K562 (cell line): Measurements from ENCODE around the gene ADAM15. TPM values are rescaled to one million over a fixed set of nuclear protein-coding genes. Genes with fewer than 3 reads are reported as not detected.

Experiments used
- CBFA2T3 ChIP-seq: fragments of 450-650 bp; IDR thresholded peaks from 2 replicates; pipeline ENCODE4 v1.6.1; 2017
- CCAR2 ChIP-seq: fragments of 200-400 bp; formaldehyde crosslinking; IDR thresholded peaks from 2 replicates; pipeline ENCODE4 v1.6.1; 2017; ENCODE audit warnings: mild to moderate bottlenecking, low read depth, low read length
- DDX20 ChIP-seq: fragments of 450-650 bp; IDR thresholded peaks from 2 replicates; pipeline ENCODE4 v1.6.1; 2016; ENCODE audit warnings: missing genetic modification characterization, low read depth, mild to moderate bottlenecking, missing compliant biosample characterization, moderate library complexity
- FOXK2 ChIP-seq, 2 experiments: fragments of 450-650 bp; IDR thresholded peaks in 1 of 2; conservative IDR thresholded peaks in 1 of 2; 2 replicates each; pipeline ENCODE4 v1.6.1; 2016; ENCODE audit warnings: low read depth in 2 of 2, mild to moderate bottlenecking in 1 of 2
- HDAC1 ChIP-seq, 2 experiments: fragments of 450-650 bp; IDR thresholded peaks; 2 replicates each; pipeline ENCODE4 v1.6.1; 2016 to 2017; ENCODE audit warnings: inconsistent platforms in 1 of 2, mild to moderate bottlenecking in 1 of 2, moderate library complexity in 1 of 2
- HDGF ChIP-seq: fragments of 450-650 bp; IDR thresholded peaks from 2 replicates; pipeline ENCODE4 v1.6.1; 2016
- HMG20B ChIP-seq: fragments of 250-450 bp; sonication (Bioruptor Pico); IDR thresholded peaks from 2 replicates; pipeline ENCODE4 v1.5.0; 2021; ENCODE audit warnings: mild to moderate bottlenecking
- HNRNPLL ChIP-seq: fragments of 200-400 bp; formaldehyde crosslinking; IDR thresholded peaks from 2 replicates; pipeline ENCODE4 v1.6.1; 2017; ENCODE audit warnings: low read length, low read depth, mild to moderate bottlenecking; ENCODE audit not compliant: poor library complexity, severe bottlenecking
- MTA3 ChIP-seq: fragments of 450-650 bp; formaldehyde crosslinking; IDR thresholded peaks from 2 replicates; pipeline ENCODE4 v1.6.1; 2017; ENCODE audit warnings: mild to moderate bottlenecking, borderline replicate concordance
- POLR2A ChIP-seq: fragments of 450-650 bp; conservative IDR thresholded peaks from 2 replicates; pipeline ENCODE4 v1.6.1; 2016
- RAD21 ChIP-seq, 2 experiments: fragments of 250-450 bp in 1 of 2; fragments of 450-650 bp in 1 of 2; sonication (Bioruptor Pico) in 1 of 2; formaldehyde crosslinking in 1 of 2; IDR thresholded peaks in 1 of 2; conservative IDR thresholded peaks in 1 of 2; 2 replicates each; pipeline versions ENCODE4 v1.4.0 to v1.8.0; 2020 to 2022; ENCODE audit warnings: mild to moderate bottlenecking in 2 of 2, moderate library complexity in 1 of 2
- SIN3A ChIP-seq, 2 experiments: fragments of 150-350 bp in 1 of 2; IDR thresholded peaks; 2 replicates each; pipeline ENCODE4 v1.6.1; 2011 to 2016; ENCODE audit warnings: borderline replicate concordance in 2 of 2, low read depth in 2 of 2, low read length in 2 of 2, mild to moderate bottlenecking in 2 of 2, moderate library complexity in 2 of 2; ENCODE audit not compliant: control insufficient read depth in 1 of 2
- SNIP1 ChIP-seq: fragments of 450-650 bp; IDR thresholded peaks from 2 replicates; pipeline ENCODE4 v1.7.1; 2017; ENCODE audit warnings: low read depth, mild to moderate bottlenecking
- TAF15 ChIP-seq: fragments of 200-400 bp; formaldehyde crosslinking; IDR thresholded peaks from 2 replicates; pipeline ENCODE4 v1.6.1; 2017; ENCODE audit warnings: mild to moderate bottlenecking, low read depth, low read length, moderate library complexity
- TAF9B ChIP-seq: fragments of 450-650 bp; IDR thresholded peaks from 2 replicates; pipeline ENCODE4 v1.6.1; 2018; ENCODE audit warnings: mild to moderate bottlenecking; ENCODE audit not compliant: partially characterized antibody
- ZC3H11A ChIP-seq: IDR thresholded peaks from 2 replicates; pipeline ENCODE4 v1.6.1; 2012; ENCODE audit warnings: low read depth, low read length, improper control_type of control experiment
- ZNF197 ChIP-seq: fragments of 200-800 bp; sonication (Bioruptor generic); IDR thresholded peaks from 2 replicates; pipeline ENCODE4 v1.6.1; 2016; ENCODE audit warnings: low read depth, missing genetic modification characterization, missing compliant biosample characterization
- ZNF24 ChIP-seq: fragments of 450-650 bp; IDR thresholded peaks from 2 replicates; pipeline ENCODE4 v1.6.1; 2016
- ZNF668 ChIP-seq: fragments of 250-450 bp; sonication (Bioruptor Pico); IDR thresholded peaks from 2 replicates; pipeline ENCODE4 v1.8.0; 2022; ENCODE audit warnings: mild to moderate bottlenecking, inconsistent platforms
- polyA plus RNA-seq, 8 experiments: library from polyadenylated mRNA; depleted of rRNA in 4 of 8; stranded (reverse) in 5 of 8; unstranded in 3 of 8; fragments of >200 nt; fragmentation: Nextera tagmentation in 2 of 8; fragmentation: Illumina TruSeq in 1 of 8; extraction: Ambion mirVana in 2 of 8; extraction: Trizol in 1 of 8; gene quantifications; 2 replicates each; pipeline versions ENCODE4 v1.2.1 to v1.2.3, GENCODE V29; 2011 to 2014; ENCODE audit warnings: inconsistent platforms in 1 of 8, missing spikeins in 1 of 8
- total RNA-seq, 7 experiments: library from RNA; depleted of rRNA in 6 of 7; stranded (reverse); fragments of >200 nt in 6 of 7; fragmentation: Illumina TruSeq in 2 of 7; extraction: Trizol in 2 of 7; gene quantifications; 2 replicates each; pipeline versions ENCODE4 v1.2.1 to v1.2.3, GENCODE V29; 2011 to 2021; ENCODE audit warnings: low replicate concordance in 1 of 7
- TF ChIP-seq, protein P1 (sequence below): sonication (generic); formaldehyde crosslinking; IDR thresholded peaks from 2 replicates; pipeline ENCODE4 v1.8.0; 2022; ENCODE audit warnings: missing genetic modification reagents, mild to moderate bottlenecking, moderate library complexity, borderline replicate concordance
- TF ChIP-seq, protein P2 (sequence below): sonication (generic); formaldehyde crosslinking; IDR thresholded peaks from 2 replicates; pipeline ENCODE4 v1.8.0; 2023; ENCODE audit warnings: missing genetic modification reagents, mild to moderate bottlenecking, borderline replicate concordance

ADAM15 gene
- total and polyA plus RNA-seq, 9 of the 15 experiments (the other 6 are each of a cell fraction or from before 2014, with no cell fraction given), result 0.69 to 72.3 (median 32.8) TPM

DNA sequence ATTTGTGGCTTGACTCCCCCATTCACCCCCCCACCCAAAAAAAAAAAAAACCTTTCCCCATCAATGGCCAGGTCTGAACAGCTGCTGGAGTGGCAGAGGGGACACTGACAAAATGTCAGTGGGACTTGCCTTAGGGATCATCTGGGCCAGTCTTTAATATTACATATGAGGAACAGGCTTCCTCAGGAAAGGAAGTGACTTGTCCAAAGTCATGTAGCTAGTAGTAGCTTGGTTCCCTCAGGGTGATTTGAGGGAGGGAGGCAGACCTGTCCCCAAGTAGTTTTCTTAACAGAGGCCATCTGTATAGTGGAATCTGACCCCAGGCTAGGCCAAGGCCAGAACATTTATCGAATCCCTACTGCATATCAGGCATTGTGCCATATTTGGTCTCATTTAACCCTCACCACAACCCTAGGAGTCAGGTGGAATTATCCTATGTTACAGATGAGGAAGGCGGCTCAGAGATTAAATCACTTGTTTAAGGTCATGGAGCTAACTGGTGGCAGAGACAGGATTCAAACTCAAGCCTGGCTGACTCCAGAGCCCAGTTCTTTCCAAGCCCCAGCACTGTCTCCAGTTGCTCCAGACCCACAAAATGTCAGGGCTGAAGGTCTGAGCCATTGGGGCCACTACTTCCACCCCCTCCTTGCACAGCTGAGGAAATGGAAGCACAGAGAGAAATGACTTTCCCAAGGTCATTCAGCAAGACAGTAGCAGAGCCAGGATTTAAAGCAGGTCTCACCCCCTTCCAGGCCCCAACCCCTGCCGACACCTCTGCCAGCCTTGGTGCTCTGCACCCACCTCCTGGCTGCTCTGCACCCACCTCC, 38.1 kb upstream of the ADAM15 start (continued):
- TF ChIP-seq, protein P1, sequence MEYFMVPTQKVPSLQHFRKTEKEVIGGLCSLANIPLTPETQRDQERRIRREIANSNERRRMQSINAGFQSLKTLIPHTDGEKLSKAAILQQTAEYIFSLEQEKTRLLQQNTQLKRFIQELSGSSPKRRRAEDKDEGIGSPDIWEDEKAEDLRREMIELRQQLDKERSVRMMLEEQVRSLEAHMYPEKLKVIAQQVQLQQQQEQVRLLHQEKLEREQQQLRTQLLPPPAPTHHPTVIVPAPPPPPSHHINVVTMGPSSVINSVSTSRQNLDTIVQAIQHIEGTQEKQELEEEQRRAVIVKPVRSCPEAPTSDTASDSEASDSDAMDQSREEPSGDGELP (CRISPR knock-in tag), result 0 out of 2 replicates have a peak, but pooled peaks have one; percentile 16
- TF ChIP-seq TAF15 (no peak), TAF9B (no peak), RAD21 (CRISPR knock-in tag; conservative IDR thresholded peaks at IDR 0.05 in 1 of 2, IDR thresholded peaks at IDR 0.05 in 1 of 2) (no peak), POLR2A (0 out of 2 replicates have a peak, but pooled peaks have one; percentile 33), HDGF (no peak), DDX20 (no peak), HMG20B (CRISPR knock-in tag) (no peak), FOXK2 (conservative IDR thresholded peaks at IDR 0.05 in 1 of 2, IDR thresholded peaks at IDR 0.05 in 1 of 2; ENCODE audit: low read depth in 2 of 2) (no peak), HDAC1 (IDR thresholded peaks at IDR 0.05) (no peak), MTA3 (no peak), ZC3H11A (no peak), SIN3A (IDR thresholded peaks at IDR 0.05; ENCODE audit: borderline replicate concordance in 2 of 2, control insufficient read depth in 1 of 2, low read depth in 2 of 2, low read length in 2 of 2) (no peak), CBFA2T3 (peak; percentile 56), ZNF668 (no peak), ZNF24 (no peak), HNRNPLL (no peak), SNIP1 (no peak), ZNF197 (no peak), CCAR2 (no peak)
- TF ChIP-seq, protein P2, sequence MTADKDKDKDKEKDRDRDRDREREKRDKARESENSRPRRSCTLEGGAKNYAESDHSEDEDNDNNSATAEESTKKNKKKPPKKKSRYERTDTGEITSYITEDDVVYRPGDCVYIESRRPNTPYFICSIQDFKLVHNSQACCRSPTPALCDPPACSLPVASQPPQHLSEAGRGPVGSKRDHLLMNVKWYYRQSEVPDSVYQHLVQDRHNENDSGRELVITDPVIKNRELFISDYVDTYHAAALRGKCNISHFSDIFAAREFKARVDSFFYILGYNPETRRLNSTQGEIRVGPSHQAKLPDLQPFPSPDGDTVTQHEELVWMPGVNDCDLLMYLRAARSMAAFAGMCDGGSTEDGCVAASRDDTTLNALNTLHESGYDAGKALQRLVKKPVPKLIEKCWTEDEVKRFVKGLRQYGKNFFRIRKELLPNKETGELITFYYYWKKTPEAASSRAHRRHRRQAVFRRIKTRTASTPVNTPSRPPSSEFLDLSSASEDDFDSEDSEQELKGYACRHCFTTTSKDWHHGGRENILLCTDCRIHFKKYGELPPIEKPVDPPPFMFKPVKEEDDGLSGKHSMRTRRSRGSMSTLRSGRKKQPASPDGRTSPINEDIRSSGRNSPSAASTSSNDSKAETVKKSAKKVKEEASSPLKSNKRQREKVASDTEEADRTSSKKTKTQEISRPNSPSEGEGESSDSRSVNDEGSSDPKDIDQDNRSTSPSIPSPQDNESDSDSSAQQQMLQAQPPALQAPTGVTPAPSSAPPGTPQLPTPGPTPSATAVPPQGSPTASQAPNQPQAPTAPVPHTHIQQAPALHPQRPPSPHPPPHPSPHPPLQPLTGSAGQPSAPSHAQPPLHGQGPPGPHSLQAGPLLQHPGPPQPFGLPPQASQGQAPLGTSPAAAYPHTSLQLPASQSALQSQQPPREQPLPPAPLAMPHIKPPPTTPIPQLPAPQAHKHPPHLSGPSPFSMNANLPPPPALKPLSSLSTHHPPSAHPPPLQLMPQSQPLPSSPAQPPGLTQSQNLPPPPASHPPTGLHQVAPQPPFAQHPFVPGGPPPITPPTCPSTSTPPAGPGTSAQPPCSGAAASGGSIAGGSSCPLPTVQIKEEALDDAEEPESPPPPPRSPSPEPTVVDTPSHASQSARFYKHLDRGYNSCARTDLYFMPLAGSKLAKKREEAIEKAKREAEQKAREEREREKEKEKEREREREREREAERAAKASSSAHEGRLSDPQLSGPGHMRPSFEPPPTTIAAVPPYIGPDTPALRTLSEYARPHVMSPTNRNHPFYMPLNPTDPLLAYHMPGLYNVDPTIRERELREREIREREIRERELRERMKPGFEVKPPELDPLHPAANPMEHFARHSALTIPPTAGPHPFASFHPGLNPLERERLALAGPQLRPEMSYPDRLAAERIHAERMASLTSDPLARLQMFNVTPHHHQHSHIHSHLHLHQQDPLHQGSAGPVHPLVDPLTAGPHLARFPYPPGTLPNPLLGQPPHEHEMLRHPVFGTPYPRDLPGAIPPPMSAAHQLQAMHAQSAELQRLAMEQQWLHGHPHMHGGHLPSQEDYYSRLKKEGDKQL (CRISPR knock-in tag), result no peak
